Measurements from ENCODE around the gene SLC23A2.
"Not testable (repeated sequence)": the region's sequence is repeated elsewhere in the genome, so short reads cannot be mapped to it uniquely, and the experiment has no call there.

Gene SLC23A2

GRCh38 chr20:5013682-5014447 is 12.6 kb upstream of the SLC23A2 start:
- DNase-seq (ENCODE audit: low read depth, low spot score), result no peak
- no peak overlapping the region for H3K27ac ChIP-seq

- DNase-seq (ENCODE audit: low read depth, low spot score), result peak; percentile 33
- peak overlapping the region; percentile 34 for H3K27ac ChIP-seq
Observed at GRCh38 chr20:5008759-5009158, 7.4 kb upstream of the SLC23A2 start.

- no peak for DNase-seq (ENCODE audit: low read depth, low spot score)
- H3K27ac ChIP-seq, result no peak overlapping the region
Observed at GRCh38 chr20:5005326-5005725, 4.0 kb upstream of the SLC23A2 start.

- not testable (repeated sequence) for DNase-seq (ENCODE audit: low read depth, low spot score); H3K27ac ChIP-seq
Observed at GRCh38 chr20:5004825-5005224, 3.5 kb upstream of the SLC23A2 start.

GRCh38 chr20:5003626-5004025 is 2.3 kb upstream of the SLC23A2 start:
- H3K27ac ChIP-seq, result no peak overlapping the region
- DNase-seq (ENCODE audit: low read depth, low spot score), result no peak

- no peak overlapping the region for H3K27ac ChIP-seq
- no peak for DNase-seq (ENCODE audit: low read depth, low spot score)
Observed at GRCh38 chr20:5002077-5002413, 735 bp upstream of the SLC23A2 start.

- DNase-seq (ENCODE audit: low read depth, low spot score), result no peak
- no peak overlapping the region for H3K27ac ChIP-seq
Observed at GRCh38 chr20:5000263-5001173, 792 bp downstream of the SLC23A2 start.

- DNase-seq (ENCODE audit: low read depth, low spot score), result no peak
- H3K27ac ChIP-seq, result peak overlapping the region; percentile 13
Observed at GRCh38 chr20:4999788-5000187, 1.5 kb downstream of the SLC23A2 start.

GRCh38 chr20:4998160-4998651 is 3.1 kb downstream of the SLC23A2 start:
- no peak for DNase-seq (ENCODE audit: low read depth, low spot score)
- no peak overlapping the region for H3K27ac ChIP-seq

- DNase-seq (ENCODE audit: low read depth, low spot score), result no peak
- no peak overlapping the region for H3K27ac ChIP-seq
Observed at GRCh38 chr20:4997222-4997621, 4.1 kb downstream of the SLC23A2 start.

- DNase-seq (ENCODE audit: low read depth, low spot score), result no peak
- no peak overlapping the region for H3K27ac ChIP-seq
Observed at GRCh38 chr20:4989570-4989969, 11.7 kb downstream of the SLC23A2 start.

- no peak overlapping the region for H3K27ac ChIP-seq
- DNase-seq (ENCODE audit: low read depth, low spot score), result no peak
Observed at GRCh38 chr20:4987130-4987529, 14.2 kb downstream of the SLC23A2 start.

GRCh38 chr20:4985658-4986057 is 15.7 kb downstream of the SLC23A2 start:
- DNase-seq (ENCODE audit: low read depth, low spot score), result no peak
- H3K27ac ChIP-seq, result no peak overlapping the region

GRCh38 chr20:4982281-4982680 is 19.0 kb downstream of the SLC23A2 start:
- H3K27ac ChIP-seq, result no peak overlapping the region
- no peak for DNase-seq (ENCODE audit: low read depth, low spot score)

GRCh38 chr20:4979841-4980410 is 21.4 kb downstream of the SLC23A2 start:
- H3K27ac ChIP-seq, result no peak overlapping the region
- DNase-seq (ENCODE audit: low read depth, low spot score), result no peak

- DNase-seq (ENCODE audit: low read depth, low spot score), result no peak
- no peak overlapping the region for H3K27ac ChIP-seq
Observed at GRCh38 chr20:4978050-4978918, 23.0 kb downstream of the SLC23A2 start.

- H3K27ac ChIP-seq, result not testable (repeated sequence)
Observed at GRCh38 chr20:4976014-4976413, 25.3 kb downstream of the SLC23A2 start.

GRCh38 chr20:4973330-4974097 is 27.8 kb downstream of the SLC23A2 start:
- H3K27ac ChIP-seq, result no peak overlapping the region
- DNase-seq (ENCODE audit: low read depth, low spot score), result no peak

More at GRCh38 chr20:4976014-4976413, 25.3 kb downstream of the SLC23A2 start:
- not testable (repeated sequence) for DNase-seq (ENCODE audit: low read depth, low spot score)

Measured in epithelial cell of prostate (primary cell).